Endodermal cell (in vitro differentiated cells): ENCODE measurements around the gene AGBL2. TPM values are rescaled to one million over a fixed set of nuclear protein-coding genes. Genes with fewer than 3 reads are reported as not detected.

Experiments used
- DNase-seq: peaks from one replicate; pipeline ENCODE4 v3.0.0-alpha.2; 2017
- H3K27ac ChIP-seq: 2 replicates; pipeline ENCODE4 v1.5.1; 2013; ENCODE audit warnings: mild to moderate bottlenecking, low read depth, low read length, moderate library complexity
- H3K27me3 ChIP-seq: 2 replicates; pipeline ENCODE4 v1.6.1; 2013; ENCODE audit warnings: mild to moderate bottlenecking, low read length, moderate library complexity; ENCODE audit not compliant: insufficient read depth, control insufficient read depth, poor library complexity, severe bottlenecking
- H3K36me3 ChIP-seq: 2 replicates; pipeline ENCODE4 v1.7.0; 2013; ENCODE audit warnings: mild to moderate bottlenecking, low read length, moderate library complexity; ENCODE audit not compliant: control insufficient read depth, insufficient read depth
- H3K4me1 ChIP-seq: one replicate; pipeline ENCODE4 v1.7.0; 2013; ENCODE audit warnings: low read length; ENCODE audit not compliant: control insufficient read depth, insufficient read depth
- H3K4me3 ChIP-seq: 2 replicates; pipeline ENCODE4 v1.5.1; 2013; ENCODE audit warnings: mild to moderate bottlenecking, low read length, moderate library complexity
- H3K9ac ChIP-seq: 2 replicates; pipeline ENCODE4 v1.6.1; 2013; ENCODE audit warnings: mild to moderate bottlenecking, low read length, moderate library complexity; ENCODE audit not compliant: poor library complexity, severe bottlenecking; ENCODE audit errors: extremely low read depth
- H3K9me3 ChIP-seq: 2 replicates; pipeline ENCODE4 v1.6.1; 2013; ENCODE audit warnings: mild to moderate bottlenecking, low read length, moderate library complexity; ENCODE audit not compliant: control insufficient read depth
- H3K27ac Mint-ChIP-seq: 2 replicates; pipeline ENCODE4 v1.8.0; 2020; ENCODE audit warnings: mixed read lengths
- H3K27me3 Mint-ChIP-seq: 2 replicates; pipeline ENCODE4 v1.8.0; 2021; ENCODE audit warnings: mild to moderate bottlenecking, mixed read lengths; ENCODE audit not compliant: insufficient read depth
- H3K36me3 Mint-ChIP-seq: 2 replicates; pipeline ENCODE4 v1.8.0; 2020; ENCODE audit warnings: low read depth, mixed read lengths
- H3K4me1 Mint-ChIP-seq: 2 replicates; pipeline ENCODE4 v1.8.0; 2020; ENCODE audit warnings: mixed read lengths
- H3K4me3 Mint-ChIP-seq: 2 replicates; pipeline ENCODE4 v1.8.0; 2020; ENCODE audit warnings: mild to moderate bottlenecking, moderate library complexity, mixed read lengths
- H3K9me3 Mint-ChIP-seq: 2 replicates; pipeline ENCODE4 v1.8.0; 2020; ENCODE audit warnings: mild to moderate bottlenecking, mixed read lengths
- CTCF ChIP-seq: fragments of 200-600 bp; sonication (generic); conservative IDR thresholded peaks from 2 replicates; pipeline ENCODE4 v1.5.0; 2021; ENCODE audit warnings: antibody characterized with exemption, mild to moderate bottlenecking
- WGBS, 2 experiments: methylation state at CpG; one replicate each; pipeline versions ENCODE4 v1.1.5 to v1.1.7; 2013; ENCODE audit warnings: missing lambda C conversion rate in 2 of 2, mixed read lengths in 1 of 2; ENCODE audit not compliant: insufficient coverage in 1 of 2, insufficient read length in 1 of 2; 5-methylcytosine and 5-hydroxymethylcytosine counted together
- total RNA-seq, 2 donors: library from RNA; stranded (reverse); fragmentation: NEBNext Ultra II Directional in 1 of 2; extraction: Animal tissue kit (Norgen Biotek cat#: 25700) in 1 of 2; gene quantifications; 2 replicates in 1 of 2; 3 replicates in 1 of 2; pipeline ENCODE4 v1.2.1, GENCODE V29; 2021

AGBL2 gene
- total RNA-seq, 2 donors from 2014 or later: 5.0 to 8.7 TPM

DNA sequence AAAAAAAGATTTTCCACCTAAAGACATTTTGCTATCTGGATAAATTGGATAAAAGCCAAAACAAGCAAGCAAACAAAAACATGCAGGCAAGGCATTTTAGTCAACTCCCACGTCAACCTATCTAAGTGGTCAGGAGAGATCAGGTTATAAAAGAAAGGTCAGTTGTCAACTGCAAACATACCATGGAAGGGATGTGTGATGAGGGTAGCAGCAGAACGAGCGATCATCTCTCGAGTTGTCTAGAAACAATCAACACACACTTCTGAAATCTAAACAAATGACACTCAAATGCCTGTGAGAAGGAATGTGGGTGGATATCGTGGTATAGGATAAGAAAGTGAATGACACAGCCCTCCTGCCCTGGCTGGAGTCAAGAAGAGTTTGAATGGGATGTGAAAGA lies 83.7 kb downstream of the AGBL2 start:
- Mint-ChIP-seq H3K9me3 (no peaks in the 10 kb centered on the region), H3K36me3 (peaks cover 66% of the 10 kb centered on the region), H3K4me3 (no peak overlapping the region), H3K27me3 (no peaks in the 10 kb centered on the region), H3K27ac (no peak overlapping the region), H3K4me1 (no peaks in the 10 kb centered on the region)
- no peak for TF ChIP-seq CTCF
- WGBS, 2 experiments: 90% methylated on average over 1 of the region's 5 CpGs; no CpG with 5 or more reads in 1 of the 2 experiments
- Histone ChIP-seq H3K36me3 (peaks cover 73% of the 10 kb centered on the region), H3K9me3 (no peaks in the 10 kb centered on the region), H3K9ac (no peak overlapping the region), H3K4me3 (no peak overlapping the region), H3K27ac (no peak overlapping the region), H3K27me3 (no peaks in the 10 kb centered on the region), H3K4me1 (no peaks in the 10 kb centered on the region)
- DNase-seq: no peak

- TF ChIP-seq CTCF: no peak
- Mint-ChIP-seq H3K4me1 (no peaks in the 10 kb centered on the region), H3K4me3 (no peak overlapping the region), H3K27me3 (no peaks in the 10 kb centered on the region), H3K36me3 (peaks cover 67% of the 10 kb centered on the region), H3K9me3 (no peaks in the 10 kb centered on the region), H3K27ac (no peak overlapping the region)
- WGBS, 2 experiments: 94 to 95% methylated on average over 3 to 4 of the region's 4 CpGs
- no peak for DNase-seq
- no peaks in the 10 kb centered on the region for H3K27me3 ChIP-seq
- peaks cover 82% of the 10 kb centered on the region for H3K36me3 ChIP-seq
- H3K27ac ChIP-seq: no peak overlapping the region
- H3K4me3 ChIP-seq: no peak overlapping the region
- H3K4me1 ChIP-seq: no peaks in the 10 kb centered on the region
- H3K9ac ChIP-seq: no peak overlapping the region
- no peaks in the 10 kb centered on the region for H3K9me3 ChIP-seq
Observed at GRCh38 chr11:47628026-47628425, 87.1 kb downstream of the AGBL2 start.

DNA sequence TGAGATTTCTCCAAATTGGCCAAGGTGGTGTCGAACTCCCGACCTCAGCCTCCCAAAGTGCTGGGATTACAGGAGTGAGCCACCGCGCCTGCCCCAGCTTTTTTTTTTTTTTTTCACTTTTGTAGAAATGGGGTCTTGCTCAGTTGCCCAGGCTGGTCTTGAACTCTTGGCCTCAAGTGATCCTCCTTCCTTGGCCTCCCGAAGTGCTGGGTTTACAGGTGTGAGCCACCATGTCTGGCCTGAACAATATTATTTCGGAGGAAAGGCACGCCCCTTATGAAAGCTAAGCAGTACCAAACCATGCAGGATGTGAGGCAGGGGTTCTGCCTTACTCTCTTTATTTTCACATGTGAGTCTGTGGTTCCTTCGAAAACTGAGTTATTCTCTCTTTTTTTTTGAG lies 88.9 kb downstream of the AGBL2 start:
- no peak for TF ChIP-seq CTCF
- no peak for DNase-seq
- Mint-ChIP-seq H3K36me3 (peaks cover 67% of the 10 kb centered on the region), H3K9me3 (no peaks in the 10 kb centered on the region), H3K27ac (no peak overlapping the region), H3K4me1 (no peaks in the 10 kb centered on the region), H3K4me3 (no peak overlapping the region), H3K27me3 (no peaks in the 10 kb centered on the region)
- Histone ChIP-seq H3K9ac (no peak overlapping the region), H3K9me3 (no peaks in the 10 kb centered on the region), H3K27me3 (no peaks in the 10 kb centered on the region), H3K4me1 (no peaks in the 10 kb centered on the region), H3K27ac (no peak overlapping the region), H3K36me3 (peaks cover 86% of the 10 kb centered on the region), H3K4me3 (no peak overlapping the region)
- WGBS, 2 experiments: 93 to 97% methylated on average over 7 to 8 of the region's 8 CpGs
